Testis (tissue), 3 donors: Measurements from ENCODE around the gene ZNF529. TPM values are rescaled to one million over a fixed set of nuclear protein-coding genes. Genes with fewer than 3 reads are reported as not detected.

Source experiments
- DNase-seq: peaks from one replicate; pipeline ENCODE4 v3.0.0-alpha.2; 2019
- H3K27ac ChIP-seq, 2 donors: fragments of 200-600 bp; sonication (generic); one replicate each; pipeline ENCODE4 v1.5.1; 2019
- H3K27me3 ChIP-seq: fragments of 200-600 bp; sonication (generic); one replicate; pipeline ENCODE4 v1.5.1; 2019
- H3K36me3 ChIP-seq: fragments of 200-600 bp; sonication (generic); one replicate; pipeline ENCODE4 v1.5.1; 2017; ENCODE audit warnings: low read depth; ENCODE audit errors: missing control alignments
- H3K4me1 ChIP-seq: fragments of 200-600 bp; sonication (generic); one replicate; pipeline ENCODE4 v1.5.1; 2019
- H3K4me3 ChIP-seq, 2 donors: fragments of 200-600 bp; sonication (generic); one replicate each; pipeline ENCODE4 v1.5.1; 2017 to 2019
- H3K9me3 ChIP-seq: fragments of 200-600 bp; sonication (generic); one replicate; pipeline ENCODE4 v1.5.1; 2017
- CTCF ChIP-seq, 3 experiments: fragments of 450-650 bp in 2 of 3; fragments of 200-600 bp in 1 of 3; sonication (generic) in 1 of 3; IDR thresholded peaks; one replicate each; pipeline ENCODE4 v1.5.1; 2016 to 2019; ENCODE audit warnings: antibody characterized with exemption in 3 of 3, mild to moderate bottlenecking in 2 of 3, moderate library complexity in 1 of 3
- POLR2A ChIP-seq: fragments of 450-650 bp; IDR thresholded peaks from one replicate; pipeline ENCODE4 v1.6.1; 2017; ENCODE audit warnings: antibody characterized with exemption, mild to moderate bottlenecking, moderate library complexity
- WGBS, 2 donors: methylation state at CpG; one replicate each; pipeline ENCODE4 v1.1.5; 2018; 5-methylcytosine and 5-hydroxymethylcytosine counted together
- intact Hi-C: fragments of 100-400 bp; cut with DNase I; formaldehyde crosslinking; loops from one replicate; pipeline ENCODE4 v1.15.1; 2023; ENCODE audit warnings: low total_unique reads
- polyA plus RNA-seq: library from polyadenylated mRNA; stranded (reverse); fragments of 350-450 nt; fragmentation: Illumina TruSeq; extraction: RNeasy Lipid Tissue Mini Kit (QIAGEN cat#74804); gene quantifications from one replicate; pipeline ENCODE4 v1.2.3, GENCODE V29; 2014; ENCODE audit warnings: low read depth, low replicate concordance; ENCODE audit not compliant: insufficient read depth
- total RNA-seq, 2 donors: library from RNA; depleted of rRNA; stranded (reverse); fragments of >200 nt; gene quantifications; one replicate each; pipeline ENCODE4 v1.2.3, GENCODE V29; 2016

The ZNF529 gene
- total and polyA plus RNA-seq, 3 donors from 2014 or later, result 18.8 to 20.5 (median 20.3) TPM

- Histone ChIP-seq H3K36me3 (no peaks in the 10 kb centered on the region), H3K9me3 (no peaks in the 10 kb centered on the region), H3K27ac (peak overlapping the region; percentile 84 to 87), H3K4me3 (peak overlapping the region; percentile 88 to 96), H3K4me1 (peaks cover 8% of the 10 kb centered on the region), H3K27me3 (no peaks in the 10 kb centered on the region)
- WGBS, 2 donors, result 0 to 1% methylated on average over 11 of the region's 11 CpGs
- TF ChIP-seq POLR2A, result no peak
- TF ChIP-seq CTCF (IDR thresholded peaks at IDR 0.05), result no peak
- no peak for DNase-seq
- intact Hi-C loops, result no loop called here
Measured at GRCh38 chr19:36572593-36573019, 486 bp downstream of the ZNF529 start.

- DNase-seq, result no peak
- Histone ChIP-seq H3K4me1 (no peaks in the 10 kb centered on the region), H3K27ac (no peak overlapping the region), H3K9me3 (no peaks in the 10 kb centered on the region), H3K4me3 (no peak overlapping the region), H3K27me3 (no peaks in the 10 kb centered on the region), H3K36me3 (no peaks in the 10 kb centered on the region)
- TF ChIP-seq CTCF (IDR thresholded peaks at IDR 0.05) (no peak), POLR2A (no peak)
- intact Hi-C loops, result no loop called here
- WGBS, 2 donors, result 79 to 100% methylated on average over 1 of the region's 1 CpG
Measured at GRCh38 chr19:36564391-36564790, 8.7 kb downstream of the ZNF529 start.

GRCh38 chr19:36547001-36547732 lies 25.9 kb downstream of the ZNF529 start:
- intact Hi-C loops, result no loop called here
- Histone ChIP-seq H3K9me3 (no peaks in the 10 kb centered on the region), H3K27ac (no peak overlapping the region), H3K27me3 (no peaks in the 10 kb centered on the region), H3K36me3 (no peaks in the 10 kb centered on the region), H3K4me3 (no peak overlapping the region), H3K4me1 (no peaks in the 10 kb centered on the region)
- WGBS, 2 donors, result 91 to 98% methylated on average over 5 of the region's 5 CpGs
- TF ChIP-seq POLR2A (no peak), CTCF (IDR thresholded peaks at IDR 0.05) (no peak)
- no peak for DNase-seq

GRCh38 chr19:36528921-36529518 lies 44.1 kb downstream of the ZNF529 start:
- intact Hi-C loops, result no loop called here
- no peaks in the 10 kb centered on the region for H3K9me3 ChIP-seq

More at GRCh38 chr19:36528921-36529518, 44.1 kb downstream of the ZNF529 start:
- Histone ChIP-seq H3K27ac (peak overlapping the region; percentile 90 to 93), H3K4me1 (peaks cover 10% of the 10 kb centered on the region), H3K27me3 (no peaks in the 10 kb centered on the region), H3K4me3 (peak overlapping the region; percentile 66 to 68), H3K36me3 (no peaks in the 10 kb centered on the region)
- DNase-seq, result peak; percentile 17
- no peak for TF ChIP-seq POLR2A
- no peak for TF ChIP-seq CTCF (IDR thresholded peaks at IDR 0.05)
- WGBS, 2 donors, result 6 to 8% methylated on average over 11 to 12 of the region's 12 CpGs
